Activated CD4-positive, CD25-positive, alpha-beta regulatory T cell (primary cell): ENCODE measurements around the gene FDXR.

Source experiments
- DNase-seq, 4 experiments: peaks; one replicate each; lab custom pipeline; 2025; lab: John Stamatoyannopoulos, UW

FDXR gene

GRCh38 chr17:74898376-74898946 is 25.7 kb upstream of the FDXR start:
- DNase-seq: no peak

GRCh38 chr17:74893936-74894671 is 21.3 kb upstream of the FDXR start:
- no peak for DNase-seq

GRCh38 chr17:74892974-74893911 is 20.4 kb upstream of the FDXR start, which contains the start of gene FADS6:
Gene FADS6, minus strand, starts transcription at chr17:74893633. Its CDS starts 38 bp downstream, at chr17:74893595.
- no peak for DNase-seq

- DNase-seq: no peak
Measured at GRCh38 chr17:74892013-74892841, 19.4 kb upstream of the FDXR start.

GRCh38 chr17:74890554-74890953 is 17.8 kb upstream of the FDXR start:
- DNase-seq: no peak

GRCh38 chr17:74888469-74888868 is 15.7 kb upstream of the FDXR start:
- DNase-seq: no peak

- no peak for DNase-seq
Measured at GRCh38 chr17:74883241-74883745, 10.5 kb upstream of the FDXR start.

GRCh38 chr17:74882517-74883240 is 9.9 kb upstream of the FDXR start:
- no peak for DNase-seq

GRCh38 chr17:74881073-74881472 is 8.3 kb upstream of the FDXR start:
- no peak for DNase-seq

GRCh38 chr17:74879308-74879707 is 6.5 kb upstream of the FDXR start:
- DNase-seq: no peak

GRCh38 chr17:74878658-74879057 is 5.9 kb upstream of the FDXR start:
- no peak for DNase-seq

- DNase-seq: no peak
Measured at GRCh38 chr17:74877592-74878548, 5.1 kb upstream of the FDXR start.

GRCh38 chr17:74875977-74876593 is 3.3 kb upstream of the FDXR start:
- no peak for DNase-seq

- no peak for DNase-seq
Measured at GRCh38 chr17:74875155-74875976, 2.6 kb upstream of the FDXR start.

GRCh38 chr17:74874615-74875037 is 1.8 kb upstream of the FDXR start:
- DNase-seq: no peak

- no peak for DNase-seq
Measured at GRCh38 chr17:74873874-74874614, 1.2 kb upstream of the FDXR start.

GRCh38 chr17:74873037-74873873 is 461 bp upstream of the FDXR start:
- peak; percentile 99 to 100 (median 100) for DNase-seq
